Fibroblast of skin of back (primary cell): ENCODE data around the gene B2M.
"Not testable (repeated sequence)": the region's sequence is repeated elsewhere in the genome, so short reads cannot be mapped to it uniquely, and the experiment has no call there.

Experiments
- DNase-seq: peaks from one replicate; pipeline ENCODE4 v3.0.0-alpha.2; 2013

The B2M gene

DNA sequence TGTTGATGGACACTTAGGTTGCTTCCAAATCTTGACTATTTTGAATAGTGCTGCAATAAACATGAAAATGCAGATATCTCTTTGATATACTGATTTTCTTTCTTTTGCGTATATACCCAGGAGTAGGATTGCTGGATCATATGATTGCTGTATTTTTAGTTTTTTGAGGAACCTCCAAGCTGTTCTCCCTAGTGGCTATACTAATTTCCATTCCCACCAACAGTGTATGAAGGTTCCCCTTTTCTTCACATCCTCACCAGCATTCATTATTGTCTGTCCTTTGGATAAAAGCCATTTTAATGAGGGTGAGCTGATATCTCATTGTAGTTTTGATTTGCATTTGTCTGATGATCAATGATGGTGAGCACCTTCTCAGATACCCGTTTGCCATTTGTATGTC lies 12.7 kb upstream of the B2M start:
- DNase-seq = no peak

- not testable (repeated sequence) for DNase-seq
Measured at GRCh38 chr15:44700676-44701075, 10.6 kb upstream of the B2M start.

- DNase-seq = no peak
Measured at GRCh38 chr15:44705986-44706385, 5.3 kb upstream of the B2M start.

DNA sequence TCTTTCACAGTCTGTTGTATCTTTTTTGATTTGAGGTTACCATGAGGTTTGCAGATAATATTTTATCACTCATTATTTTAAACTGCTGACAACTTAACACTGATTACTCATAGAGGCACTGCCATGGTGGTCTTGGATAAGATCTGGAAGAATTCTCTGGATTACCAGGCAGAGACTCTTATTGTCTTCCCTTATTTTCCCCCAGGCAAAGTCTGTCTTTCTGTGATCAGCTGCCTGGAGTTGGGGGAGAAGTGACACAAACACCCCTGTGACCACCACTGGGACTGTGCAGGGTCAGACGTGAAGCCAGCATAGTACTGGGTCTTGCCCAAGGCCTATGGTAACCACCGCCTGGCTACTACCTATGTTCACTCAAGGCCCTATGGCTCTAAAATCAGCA lies 4.9 kb upstream of the B2M start:
- no peak for DNase-seq

GRCh38 chr15:44706946-44707636 lies 4.2 kb upstream of the B2M start:
- no peak for DNase-seq

DNA sequence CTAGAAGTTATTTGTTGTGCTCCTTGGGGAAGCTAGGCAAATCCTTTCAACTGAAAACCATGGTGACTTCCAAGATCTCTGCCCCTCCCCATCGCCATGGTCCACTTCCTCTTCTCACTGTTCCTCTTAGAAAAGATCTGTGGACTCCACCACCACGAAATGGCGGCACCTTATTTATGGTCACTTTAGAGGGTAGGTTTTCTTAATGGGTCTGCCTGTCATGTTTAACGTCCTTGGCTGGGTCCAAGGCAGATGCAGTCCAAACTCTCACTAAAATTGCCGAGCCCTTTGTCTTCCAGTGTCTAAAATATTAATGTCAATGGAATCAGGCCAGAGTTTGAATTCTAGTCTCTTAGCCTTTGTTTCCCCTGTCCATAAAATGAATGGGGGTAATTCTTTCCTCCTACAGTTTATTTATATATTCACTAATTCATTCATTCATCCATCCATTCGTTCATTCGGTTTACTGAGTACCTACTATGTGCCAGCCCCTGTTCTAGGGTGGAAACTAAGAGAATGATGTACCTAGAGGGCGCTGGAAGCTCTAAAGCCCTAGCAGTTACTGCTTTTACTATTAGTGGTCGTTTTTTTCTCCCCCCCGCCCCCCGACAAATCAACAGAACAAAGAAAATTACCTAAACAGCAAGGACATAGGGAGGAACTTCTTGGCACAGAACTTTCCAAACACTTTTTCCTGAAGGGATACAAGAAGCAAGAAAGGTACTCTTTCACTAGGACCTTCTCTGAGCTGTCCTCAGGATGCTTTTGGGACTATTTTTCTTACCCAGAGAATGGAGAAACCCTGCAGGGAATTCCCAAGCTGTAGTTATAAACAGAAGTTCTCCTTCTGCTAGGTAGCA lies 851 bp upstream of the B2M start:
- peak; percentile 34 for DNase-seq

GRCh38 chr15:44711743-44712345 lies 527 bp downstream of the B2M start:
- peak; percentile 37 for DNase-seq

DNA sequence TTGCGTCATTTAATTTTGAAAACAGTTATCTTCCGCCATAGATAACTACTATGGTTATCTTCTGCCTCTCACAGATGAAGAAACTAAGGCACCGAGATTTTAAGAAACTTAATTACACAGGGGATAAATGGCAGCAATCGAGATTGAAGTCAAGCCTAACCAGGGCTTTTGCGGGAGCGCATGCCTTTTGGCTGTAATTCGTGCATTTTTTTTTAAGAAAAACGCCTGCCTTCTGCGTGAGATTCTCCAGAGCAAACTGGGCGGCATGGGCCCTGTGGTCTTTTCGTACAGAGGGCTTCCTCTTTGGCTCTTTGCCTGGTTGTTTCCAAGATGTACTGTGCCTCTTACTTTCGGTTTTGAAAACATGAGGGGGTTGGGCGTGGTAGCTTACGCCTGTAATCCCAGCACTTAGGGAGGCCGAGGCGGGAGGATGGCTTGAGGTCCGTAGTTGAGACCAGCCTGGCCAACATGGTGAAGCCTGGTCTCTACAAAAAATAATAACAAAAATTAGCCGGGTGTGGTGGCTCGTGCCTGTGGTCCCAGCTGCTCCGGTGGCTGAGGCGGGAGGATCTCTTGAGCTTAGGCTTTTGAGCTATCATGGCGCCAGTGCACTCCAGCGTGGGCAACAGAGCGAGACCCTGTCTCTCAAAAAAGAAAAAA lies 1.2 kb downstream of the B2M start:
- DNase-seq = peak; percentile 84

- peak; percentile 36 for DNase-seq
Measured at GRCh38 chr15:44713006-44713966, 2.0 kb downstream of the B2M start.

GRCh38 chr15:44715142-44715796 lies 4.0 kb downstream of the B2M start:
- no peak for DNase-seq

GRCh38 chr15:44715797-44716334 lies 4.5 kb downstream of the B2M start:
- DNase-seq = no peak

- no peak for DNase-seq
Measured at GRCh38 chr15:44716983-44717602, 5.8 kb downstream of the B2M start.

DNA sequence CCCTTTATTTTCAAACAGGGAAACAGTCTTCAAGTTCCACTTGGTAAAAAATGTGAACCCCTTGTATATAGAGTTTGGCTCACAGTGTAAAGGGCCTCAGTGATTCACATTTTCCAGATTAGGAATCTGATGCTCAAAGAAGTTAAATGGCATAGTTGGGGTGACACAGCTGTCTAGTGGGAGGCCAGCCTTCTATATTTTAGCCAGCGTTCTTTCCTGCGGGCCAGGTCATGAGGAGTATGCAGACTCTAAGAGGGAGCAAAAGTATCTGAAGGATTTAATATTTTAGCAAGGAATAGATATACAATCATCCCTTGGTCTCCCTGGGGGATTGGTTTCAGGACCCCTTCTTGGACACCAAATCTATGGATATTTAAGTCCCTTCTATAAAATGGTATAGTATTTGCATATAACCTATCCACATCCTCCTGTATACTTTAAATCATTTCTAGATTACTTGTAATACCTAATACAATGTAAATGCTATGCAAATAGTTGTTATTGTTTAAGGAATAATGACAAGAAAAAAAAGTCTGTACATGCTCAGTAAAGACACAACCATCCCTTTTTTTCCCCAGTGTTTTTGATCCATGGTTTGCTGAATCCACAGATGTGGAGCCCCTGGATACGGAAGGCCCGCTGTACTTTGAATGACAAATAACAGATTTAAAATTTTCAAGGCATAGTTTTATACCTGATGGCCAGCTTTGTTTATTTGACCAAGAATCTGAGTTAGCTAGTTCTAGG lies 7.0 kb downstream of the B2M start:
- no peak for DNase-seq

DNA sequence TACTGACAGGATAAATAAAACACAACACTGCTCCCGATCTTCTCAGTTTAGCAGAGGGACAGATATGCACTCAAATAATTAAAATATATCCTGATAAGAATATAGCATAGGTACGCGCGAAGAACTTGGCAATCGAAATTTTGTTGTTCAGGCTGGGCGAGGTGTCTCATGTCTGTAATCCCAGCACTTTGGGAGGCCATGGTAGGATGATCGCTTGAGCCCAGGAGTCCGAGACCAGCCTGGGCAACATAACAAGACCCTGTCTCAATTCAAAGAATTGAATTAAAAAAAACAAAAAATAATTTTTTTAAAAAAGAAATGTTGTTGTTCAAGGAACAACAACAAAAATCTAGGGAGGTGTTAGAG lies 7.6 kb downstream of the B2M start:
- no peak for DNase-seq

DNA sequence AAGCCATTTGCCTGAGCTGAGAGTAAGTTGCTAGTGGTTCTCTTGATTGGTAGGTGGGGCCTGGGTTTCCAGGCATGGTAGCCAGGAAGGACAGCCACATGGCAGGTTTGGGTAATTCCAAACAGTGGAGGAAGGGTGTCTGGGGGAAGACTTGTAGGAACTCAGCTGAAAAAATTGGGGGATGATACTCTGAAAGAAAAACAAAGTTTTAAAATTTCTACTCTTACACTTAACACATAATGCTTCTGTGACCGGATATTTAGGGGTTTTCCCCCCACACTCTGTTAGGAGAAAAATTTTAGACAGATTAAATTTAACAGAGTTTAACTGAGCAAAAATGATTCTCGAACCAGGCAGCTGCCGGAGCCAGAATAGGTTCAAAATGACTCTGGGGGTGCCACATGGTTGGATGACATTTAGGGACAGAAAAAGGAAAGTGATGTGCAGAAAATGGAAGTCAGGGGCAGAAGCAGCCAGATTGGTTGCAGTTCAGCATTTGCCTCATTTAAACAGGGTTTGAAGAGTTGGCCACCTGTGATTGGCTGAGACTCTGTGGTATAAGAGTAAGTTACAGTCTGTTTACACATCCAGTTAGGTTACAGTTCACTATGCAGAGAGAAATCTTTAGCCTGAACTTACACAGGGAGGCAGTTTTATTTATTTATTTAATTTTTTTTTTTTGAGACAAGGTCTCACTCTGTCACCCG lies 8.1 kb downstream of the B2M start:
- DNase-seq = no peak

DNA sequence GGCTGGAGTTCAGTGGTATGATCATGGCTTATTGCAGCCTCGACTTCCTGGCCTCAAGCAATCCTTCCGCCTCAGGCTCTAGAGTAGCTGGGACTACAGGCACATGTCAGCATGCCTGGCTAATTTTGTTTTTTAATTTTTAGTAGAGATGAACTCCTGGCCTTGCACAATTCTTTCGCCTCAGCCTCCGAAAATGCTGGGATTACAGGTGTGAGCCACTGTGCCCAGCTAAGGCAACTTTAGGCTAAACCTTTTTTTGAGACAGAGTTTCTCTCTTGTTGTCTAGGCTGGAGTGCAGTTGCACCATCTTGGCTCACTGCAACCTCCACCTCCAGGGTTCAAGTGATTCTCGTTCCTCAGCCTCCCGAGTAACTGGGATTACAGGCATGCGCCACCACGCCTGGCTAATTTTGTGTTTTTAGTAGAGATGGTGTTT lies 8.7 kb downstream of the B2M start:
- not testable (repeated sequence) for DNase-seq

- DNase-seq = no peak
Measured at GRCh38 chr15:44720460-44721176, 9.3 kb downstream of the B2M start.

- no peak for DNase-seq
Measured at GRCh38 chr15:44722011-44722410, 10.7 kb downstream of the B2M start.
